CD14-positive monocyte (primary cell): Measurements from ENCODE around the gene FGFR2. TPM values are rescaled to one million over a fixed set of nuclear protein-coding genes. Genes with fewer than 3 reads are reported as not detected.

Source experiments
- DNase-seq, 3 donors: peaks; one replicate each; pipeline ENCODE4 v3.0.0-alpha.2; 2011 to 2022
- H2AFZ ChIP-seq: 2 replicates; pipeline ENCODE4 v1.6.0; 2012; ENCODE audit warnings: mild to moderate bottlenecking, low read depth, low read length, inconsistent platforms; ENCODE audit not compliant: insufficient read depth, poor library complexity, severe bottlenecking
- H3K27ac ChIP-seq, 2 donors: 1 replicate in 1 of 2; 2 replicates in 1 of 2; pipeline ENCODE4 v1.5.1; 2012 to 2013; ENCODE audit warnings: low read length in 2 of 2, control low read depth in 1 of 2, inconsistent platforms in 1 of 2, low read depth in 1 of 2, mild to moderate bottlenecking in 1 of 2
- H3K27me3 ChIP-seq, 2 donors: one replicate each; pipeline versions ENCODE4 v1.6.0 to v1.6.1; 2011 to 2013; ENCODE audit warnings: low read length in 2 of 2; ENCODE audit not compliant: control insufficient read depth in 2 of 2, insufficient read depth in 2 of 2
- H3K36me3 ChIP-seq, 2 donors: replicated peaks in 1 of 2; 1 replicate in 1 of 2; 2 replicates in 1 of 2; pipeline versions ENCODE4 v1.5.1 to v1.6.1; 2012 to 2013; ENCODE audit warnings: low read length in 2 of 2, control low read depth in 1 of 2, inconsistent platforms in 1 of 2, mild to moderate bottlenecking in 1 of 2; ENCODE audit not compliant: insufficient read depth in 2 of 2, control insufficient read depth in 1 of 2
- H3K4me1 ChIP-seq, 2 donors: 1 replicate in 1 of 2; 2 replicates in 1 of 2; pipeline versions ENCODE4 v1.5.1 to v1.6.1; 2012 to 2013; ENCODE audit warnings: low read length in 2 of 2, control low read depth in 1 of 2, inconsistent platforms in 1 of 2, mild to moderate bottlenecking in 1 of 2, moderate library complexity in 1 of 2; ENCODE audit not compliant: insufficient read depth in 2 of 2, control insufficient read depth in 1 of 2
- H3K4me2 ChIP-seq: replicated peaks from 2 replicates; pipeline ENCODE3; 2012; ENCODE audit warnings: low read length, moderate library complexity, mild to moderate bottlenecking; ENCODE audit not compliant: poor library complexity, severe bottlenecking; ENCODE audit errors: extremely low read depth
- H3K4me3 ChIP-seq, 3 experiments: fragments of 200-600 bp in 1 of 3; sonication (generic) in 1 of 3; replicated peaks in 1 of 3; 1 replicate in 2 of 3; 2 replicates in 1 of 3; pipeline ENCODE4 v1.5.1; 2011 to 2013; ENCODE audit warnings: low read length in 3 of 3, mild to moderate bottlenecking in 3 of 3, control low read depth in 2 of 3, low read depth in 2 of 3, inconsistent platforms in 1 of 3, moderate library complexity in 1 of 3
- H3K79me2 ChIP-seq: 2 replicates; pipeline ENCODE4 v1.6.0; 2012; ENCODE audit warnings: mild to moderate bottlenecking, control low read depth, inconsistent platforms, low read length, moderate library complexity; ENCODE audit not compliant: insufficient read depth
- H3K9ac ChIP-seq: 2 replicates; pipeline ENCODE4 v1.6.0; 2017; ENCODE audit warnings: low read length, mild to moderate bottlenecking; ENCODE audit not compliant: insufficient read depth, poor library complexity, severe bottlenecking
- H3K9me3 ChIP-seq, 2 donors: replicated peaks in 1 of 2; 1 replicate in 1 of 2; 2 replicates in 1 of 2; pipeline versions ENCODE4 v1.5.1 to v1.6.1; 2012 to 2013; ENCODE audit warnings: low read length in 2 of 2, control low read depth in 1 of 2; ENCODE audit not compliant: control insufficient read depth in 1 of 2, insufficient read depth in 1 of 2
- H4K20me1 ChIP-seq: 2 replicates; pipeline ENCODE4 v1.6.0; 2012; ENCODE audit warnings: mild to moderate bottlenecking, low read length, control low read depth, moderate library complexity; ENCODE audit not compliant: insufficient read depth
- H3K27ac Mint-ChIP-seq, 7 donors: one replicate each; pipeline ENCODE4 v1.8.0; 2020; ENCODE audit warnings: mild to moderate bottlenecking in 7 of 7, mixed read lengths in 7 of 7, moderate library complexity in 6 of 7, inconsistent platforms in 2 of 7
- H3K27me3 Mint-ChIP-seq, 3 donors: one replicate each; pipeline ENCODE4 v1.8.0; 2021 to 2022; ENCODE audit warnings: low read depth in 3 of 3, mild to moderate bottlenecking in 3 of 3, mixed read lengths in 3 of 3, moderate library complexity in 3 of 3, inconsistent platforms in 1 of 3
- H3K36me3 Mint-ChIP-seq, 2 donors: one replicate each; pipeline ENCODE4 v1.8.0; 2020; ENCODE audit warnings: mixed read lengths in 2 of 2, inconsistent platforms in 1 of 2, mild to moderate bottlenecking in 1 of 2
- H3K4me1 Mint-ChIP-seq: one replicate; pipeline ENCODE4 v1.8.0; 2020; ENCODE audit warnings: mild to moderate bottlenecking, mixed read lengths
- H3K4me3 Mint-ChIP-seq, 2 donors: one replicate each; pipeline ENCODE4 v1.8.0; 2020; ENCODE audit warnings: mild to moderate bottlenecking in 2 of 2, mixed read lengths in 2 of 2, moderate library complexity in 1 of 2
- H3K9me3 Mint-ChIP-seq, 7 donors: one replicate each; pipeline ENCODE4 v1.8.0; 2020 to 2022; ENCODE audit warnings: mixed read lengths in 7 of 7, mild to moderate bottlenecking in 6 of 7, moderate library complexity in 6 of 7, inconsistent platforms in 2 of 7
- WGBS: methylation state at CpG from one replicate; pipeline ENCODE4 v1.1.5; 2013; ENCODE audit warnings: missing lambda C conversion rate; ENCODE audit not compliant: insufficient coverage; 5-methylcytosine and 5-hydroxymethylcytosine counted together
- intact Hi-C, 2 donors: fragments of 100-400 bp; cut with micrococcal nuclease; formaldehyde crosslinking; loops; one replicate each; pipeline versions ENCODE4 v1.15.0 to v1.15.1; 2023
- polyA plus RNA-seq, 3 donors: library from polyadenylated mRNA; depleted of rRNA in 1 of 3; unstranded in 2 of 3; stranded (reverse) in 1 of 3; fragments of 300-500 nt in 2 of 3; fragments of >200 nt in 1 of 3; fragmentation: Illumina TruSeq in 2 of 3; gene quantifications; 1 replicate in 2 of 3; 2 replicates in 1 of 3; pipeline ENCODE4 v1.2.3, GENCODE V29; 2012 to 2021
- TF ChIP-seq, protein P1 (sequence below): fragments of 200-600 bp; IDR thresholded peaks from one replicate; pipeline ENCODE4 v1.8.0; 2022; ENCODE audit warnings: antibody characterized with exemption, mild to moderate bottlenecking

The FGFR2 gene
- polyA plus RNA-seq, 3 donors = not detected

DNA sequence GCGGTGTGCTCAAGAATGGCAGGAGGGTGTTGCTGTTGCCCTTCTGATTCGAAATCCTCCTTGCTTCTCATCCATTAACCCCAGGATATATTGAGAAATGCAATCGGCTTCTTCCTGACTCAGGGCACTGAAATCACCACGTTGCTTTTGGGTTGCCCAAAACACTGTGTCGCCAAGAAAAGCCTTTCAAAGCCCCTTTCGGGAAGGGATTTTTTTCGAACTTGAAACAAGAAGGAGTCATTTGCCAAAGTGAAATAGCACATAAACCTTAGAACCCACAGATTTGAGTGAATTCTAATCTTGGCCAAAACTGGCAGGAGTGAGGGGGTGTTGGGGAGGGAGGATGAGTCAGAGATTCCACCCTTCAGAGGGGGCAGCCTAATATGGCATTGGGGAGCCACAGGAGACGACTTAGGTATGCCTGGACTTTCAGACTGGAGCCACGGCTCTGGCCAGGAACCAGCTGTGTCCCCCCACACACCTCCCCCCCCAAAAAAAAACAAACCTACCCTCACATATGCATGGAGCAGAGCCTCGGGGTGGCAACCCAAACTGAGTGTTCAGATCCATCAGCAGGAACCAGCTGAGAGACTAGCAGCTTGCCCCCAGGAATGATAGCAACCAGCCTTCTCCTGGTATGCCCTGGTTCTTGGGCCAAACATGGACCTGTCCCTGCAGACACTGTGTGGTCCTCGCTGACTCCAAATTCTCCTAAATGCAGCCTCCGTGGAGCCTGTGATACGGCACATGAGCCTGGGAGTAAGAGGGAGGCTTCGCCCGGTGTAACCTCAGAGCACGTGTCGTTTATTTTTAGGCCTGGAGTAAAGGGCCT lies 138.4 kb downstream of the FGFR2 start:
- H3K27ac Mint-ChIP-seq = no peak overlapping the region
- Histone ChIP-seq H3K27ac (no peak overlapping the region), H3K27me3 (no peaks in the 10 kb centered on the region), H3K36me3 (no peaks in the 10 kb centered on the region), H3K9me3 (no peaks in the 10 kb centered on the region), H3K4me2 (no peak overlapping the region), H3K9ac (no peak overlapping the region), H3K4me1 (no peaks in the 10 kb centered on the region), H4K20me1 (no peaks in the 10 kb centered on the region), H3K4me3 (no peak overlapping the region), H2AFZ (no peak overlapping the region), H3K79me2 (no peaks in the 10 kb centered on the region)
- intact Hi-C loops = no loop called here
- no peak overlapping the region for H3K4me3 Mint-ChIP-seq
- H3K36me3 Mint-ChIP-seq = no peaks in the 10 kb centered on the region
- peaks cover 0 to 2% (median 2%) of the 10 kb centered on the region in 3 donors for H3K27me3 Mint-ChIP-seq
- no peak for DNase-seq
- TF ChIP-seq, protein P1, sequence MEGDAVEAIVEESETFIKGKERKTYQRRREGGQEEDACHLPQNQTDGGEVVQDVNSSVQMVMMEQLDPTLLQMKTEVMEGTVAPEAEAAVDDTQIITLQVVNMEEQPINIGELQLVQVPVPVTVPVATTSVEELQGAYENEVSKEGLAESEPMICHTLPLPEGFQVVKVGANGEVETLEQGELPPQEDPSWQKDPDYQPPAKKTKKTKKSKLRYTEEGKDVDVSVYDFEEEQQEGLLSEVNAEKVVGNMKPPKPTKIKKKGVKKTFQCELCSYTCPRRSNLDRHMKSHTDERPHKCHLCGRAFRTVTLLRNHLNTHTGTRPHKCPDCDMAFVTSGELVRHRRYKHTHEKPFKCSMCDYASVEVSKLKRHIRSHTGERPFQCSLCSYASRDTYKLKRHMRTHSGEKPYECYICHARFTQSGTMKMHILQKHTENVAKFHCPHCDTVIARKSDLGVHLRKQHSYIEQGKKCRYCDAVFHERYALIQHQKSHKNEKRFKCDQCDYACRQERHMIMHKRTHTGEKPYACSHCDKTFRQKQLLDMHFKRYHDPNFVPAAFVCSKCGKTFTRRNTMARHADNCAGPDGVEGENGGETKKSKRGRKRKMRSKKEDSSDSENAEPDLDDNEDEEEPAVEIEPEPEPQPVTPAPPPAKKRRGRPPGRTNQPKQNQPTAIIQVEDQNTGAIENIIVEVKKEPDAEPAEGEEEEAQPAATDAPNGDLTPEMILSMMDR = no peak
- WGBS = 76% methylated on average over 9 of the region's 17 CpGs
- peaks cover 1 to 11% (median 6%) of the 10 kb centered on the region in 7 donors for H3K9me3 Mint-ChIP-seq
- H3K4me1 Mint-ChIP-seq = no peaks in the 10 kb centered on the region

DNA sequence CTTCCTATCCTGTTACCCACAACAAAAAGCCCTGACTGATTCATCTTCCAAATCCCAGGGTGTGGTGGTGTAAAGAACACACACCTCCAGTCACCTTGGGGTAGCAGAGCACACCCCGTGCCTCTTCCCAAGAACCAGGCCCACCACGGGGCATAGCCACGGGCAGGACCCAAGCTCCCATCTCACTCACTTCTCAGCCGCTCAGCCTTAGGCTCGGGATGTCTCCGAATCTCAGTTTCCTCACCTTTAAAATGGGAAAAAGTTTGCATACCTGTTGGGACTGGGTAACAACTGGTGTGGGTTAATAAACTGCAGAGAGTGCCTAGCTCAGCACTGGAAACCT lies 139.0 kb downstream of the FGFR2 start:
- Histone ChIP-seq H4K20me1 (no peaks in the 10 kb centered on the region), H3K4me1 (no peaks in the 10 kb centered on the region), H3K4me2 (no peak overlapping the region), H3K9ac (no peak overlapping the region), H3K4me3 (no peak overlapping the region), H3K27me3 (no peaks in the 10 kb centered on the region), H3K27ac (no peak overlapping the region), H3K9me3 (no peaks in the 10 kb centered on the region), H3K79me2 (no peaks in the 10 kb centered on the region), H3K36me3 (no peaks in the 10 kb centered on the region), H2AFZ (no peak overlapping the region)
- H3K27ac Mint-ChIP-seq = no peak overlapping the region
- DNase-seq = no peak
- H3K27me3 Mint-ChIP-seq = peaks cover 0 to 2% (median 2%) of the 10 kb centered on the region in 3 donors
- H3K4me1 Mint-ChIP-seq = no peaks in the 10 kb centered on the region
- no peaks in the 10 kb centered on the region for H3K36me3 Mint-ChIP-seq
- WGBS = 80% methylated on average over 1 of the region's 6 CpGs
- H3K9me3 Mint-ChIP-seq = peaks cover under 1 to 11% (median 6%) of the 10 kb centered on the region in 7 donors
- no peak overlapping the region for H3K4me3 Mint-ChIP-seq
- intact Hi-C loops = no loop called here
- TF ChIP-seq, protein P1 = no peak
